Measurements from ENCODE around the gene SMARCE1.
A peak's percentile ranks its signal among the peaks of the same experiment; 100 is the strongest.

Gene SMARCE1

GRCh38 chr17:40647624-40648383 lies at the start of gene SMARCE1:
SMARCE1 (minus strand) TSS chr17:40647818; CDS start chr17:40645802, 2,016 bp downstream.
- DNase-seq: peak; percentile 87

DNA sequence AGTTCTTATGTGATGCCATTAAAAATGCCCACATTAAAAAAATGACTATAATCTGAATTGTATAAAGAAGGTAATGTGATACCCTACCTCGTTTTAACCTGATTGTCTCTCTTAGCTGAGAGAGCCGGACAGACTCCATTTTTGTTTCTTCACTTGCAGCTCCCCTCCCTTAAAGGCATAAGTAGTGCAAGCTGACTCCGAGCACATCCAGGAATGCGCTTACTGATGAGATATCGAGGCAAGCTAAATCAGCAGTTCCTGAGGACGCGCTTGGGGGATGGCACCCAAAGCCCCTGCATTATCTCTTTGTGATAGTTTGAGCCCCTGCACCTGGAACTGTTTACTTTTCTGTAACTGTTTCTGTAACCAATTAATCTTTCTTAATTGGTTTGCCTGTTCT lies 49.7 kb upstream of the SMARCE1 start:
- DNase-seq: no peak

DNA sequence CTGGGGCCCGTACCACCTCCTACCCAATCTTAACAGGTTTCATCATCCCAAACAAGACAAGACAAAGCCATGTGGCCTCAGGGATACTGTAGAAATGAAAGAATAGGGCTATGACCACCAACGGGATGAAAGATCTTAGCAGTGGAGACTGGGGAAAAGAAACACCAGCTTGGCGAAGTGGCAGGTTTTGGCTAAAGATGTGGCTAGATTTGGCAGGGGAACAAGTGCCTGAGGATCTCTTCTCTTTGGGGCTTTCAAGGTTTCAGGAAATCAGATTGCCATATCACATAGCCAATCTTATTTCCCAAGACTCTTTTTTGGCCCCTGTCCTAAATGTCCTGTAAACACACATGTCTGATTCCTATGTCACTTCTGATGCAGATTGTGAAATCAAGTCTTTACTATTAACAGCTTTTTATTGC lies 49.0 kb upstream of the SMARCE1 start:
- peak; percentile 28 for DNase-seq

DNA sequence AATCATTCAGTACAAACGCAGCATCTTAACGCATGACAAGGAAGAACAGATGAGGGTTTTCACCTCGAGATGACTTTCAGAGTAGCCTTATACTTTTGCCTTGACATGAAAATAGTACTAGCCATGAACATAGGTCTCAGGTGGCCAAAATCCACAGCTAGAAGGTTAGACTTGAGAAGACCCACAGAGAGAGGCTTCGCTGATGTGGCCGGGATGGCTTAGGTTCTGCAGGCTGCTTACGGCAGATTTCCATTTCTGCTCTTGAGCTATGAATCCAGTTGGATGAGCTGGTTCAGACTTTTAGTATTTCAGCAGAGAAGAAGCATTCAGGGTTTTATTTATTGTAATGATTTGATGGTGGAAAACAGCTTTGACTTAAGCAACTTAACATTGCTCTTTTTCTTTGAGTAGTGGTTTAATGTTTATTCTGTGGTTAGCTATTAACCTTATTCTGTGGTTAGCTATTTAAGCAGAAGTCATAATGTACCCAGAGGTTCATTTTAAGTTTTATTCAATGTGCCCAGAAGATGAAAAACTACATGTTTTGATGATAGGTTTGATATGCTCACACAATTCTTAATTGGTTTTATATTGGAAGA lies 48.4 kb upstream of the SMARCE1 start:
- DNase-seq: no peak

DNA sequence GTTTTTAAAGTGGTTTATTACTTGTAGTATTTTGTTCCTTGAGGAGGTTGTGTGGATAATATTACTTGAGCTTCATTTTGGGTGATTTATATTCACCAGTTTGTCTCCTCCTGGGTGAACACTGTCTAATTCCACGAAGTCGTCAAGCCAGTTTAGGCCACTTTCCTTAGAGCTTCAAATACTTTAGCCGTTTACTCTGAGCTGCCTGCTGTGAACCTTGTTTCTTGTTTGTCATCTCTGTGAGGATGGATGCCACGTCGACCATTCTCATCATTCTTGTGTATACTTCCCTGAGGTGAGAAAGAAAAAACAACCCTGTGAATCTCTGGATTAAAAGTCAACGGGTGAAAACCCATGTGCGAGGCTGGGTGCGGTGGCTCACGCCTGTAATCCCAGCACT lies 47.0 kb upstream of the SMARCE1 start:
- DNase-seq: no peak

- DNase-seq: no peak
Measured at GRCh38 chr17:40687106-40687505, 39.5 kb upstream of the SMARCE1 start.

GRCh38 chr17:40686192-40686591 lies 38.6 kb upstream of the SMARCE1 start:
- no peak for DNase-seq

DNA sequence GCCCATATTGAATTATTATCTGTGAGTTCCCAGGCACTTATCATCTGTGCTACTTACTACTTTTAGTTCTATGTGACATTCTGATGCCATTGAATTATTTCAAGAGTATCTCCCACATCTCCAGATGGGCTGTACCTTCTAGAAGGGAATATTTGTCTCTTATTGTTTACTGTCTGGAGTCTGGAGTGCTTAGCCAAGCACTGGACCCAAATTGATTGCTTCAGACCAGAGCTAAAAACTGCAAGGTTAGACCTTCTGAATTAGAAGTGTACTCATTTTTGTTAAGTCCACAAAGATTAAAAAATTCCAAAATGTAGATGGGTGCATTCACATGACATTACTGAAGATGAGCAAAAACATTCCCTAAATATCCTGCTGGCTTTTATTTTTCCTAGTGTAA lies 33.4 kb upstream of the SMARCE1 start:
- no peak for DNase-seq

GRCh38 chr17:40679523-40679907 lies 31.9 kb upstream of the SMARCE1 start:
- DNase-seq: no peak

DNA sequence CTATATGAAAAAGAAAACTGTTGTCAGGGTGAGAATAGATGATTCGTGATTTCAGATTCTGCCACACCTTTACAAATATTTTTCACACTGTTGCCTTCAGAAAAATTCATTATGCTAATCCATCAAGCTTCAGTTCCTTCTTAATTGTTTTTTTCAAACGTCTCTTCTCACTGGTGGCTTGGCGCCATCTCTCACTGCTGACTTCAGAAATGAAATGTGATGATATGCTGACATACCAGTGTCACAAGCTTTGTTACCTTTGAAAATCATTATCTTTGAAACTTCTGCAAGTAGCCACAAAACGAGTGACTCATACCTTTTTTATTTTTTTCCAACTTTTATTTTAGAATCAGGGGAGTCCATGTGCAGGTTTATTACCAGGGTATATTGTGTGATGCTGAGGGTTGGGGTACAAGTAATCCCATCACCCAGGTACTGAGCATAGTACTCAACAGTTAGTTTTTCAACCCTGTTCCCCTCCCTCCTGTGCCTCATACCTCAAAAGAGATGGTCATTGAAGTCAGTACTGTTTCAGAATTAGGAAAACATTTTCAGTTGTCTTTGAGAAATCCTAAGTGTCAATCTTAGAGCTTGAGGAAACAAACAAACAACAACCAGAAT lies 31.4 kb upstream of the SMARCE1 start:
- no peak for DNase-seq

DNA sequence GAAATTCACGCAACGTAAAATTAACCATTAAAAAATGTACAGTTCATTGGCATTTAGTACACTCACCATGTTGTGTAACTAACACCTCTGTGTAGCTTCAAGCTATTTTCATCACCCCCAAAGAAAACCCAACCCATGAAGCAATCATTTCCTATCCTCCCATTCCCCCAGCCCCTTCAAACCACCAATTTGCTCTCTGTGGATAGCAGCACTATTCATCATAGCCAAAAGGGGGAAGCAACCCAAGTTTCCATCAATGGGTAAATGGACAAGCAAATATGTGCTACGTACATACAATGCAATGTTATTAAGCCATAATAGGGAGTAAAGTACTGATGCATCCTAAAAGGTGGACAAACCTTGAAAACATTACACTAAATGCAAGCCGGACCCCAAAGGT lies 28.3 kb upstream of the SMARCE1 start:
- DNase-seq: peak; percentile 57

- no peak for DNase-seq
Measured at GRCh38 chr17:40672654-40673053, 25.0 kb upstream of the SMARCE1 start.

- no peak for DNase-seq
Measured at GRCh38 chr17:40671282-40671681, 23.7 kb upstream of the SMARCE1 start.

- no peak for DNase-seq
Measured at GRCh38 chr17:40666331-40666730, 18.7 kb upstream of the SMARCE1 start.

DNA sequence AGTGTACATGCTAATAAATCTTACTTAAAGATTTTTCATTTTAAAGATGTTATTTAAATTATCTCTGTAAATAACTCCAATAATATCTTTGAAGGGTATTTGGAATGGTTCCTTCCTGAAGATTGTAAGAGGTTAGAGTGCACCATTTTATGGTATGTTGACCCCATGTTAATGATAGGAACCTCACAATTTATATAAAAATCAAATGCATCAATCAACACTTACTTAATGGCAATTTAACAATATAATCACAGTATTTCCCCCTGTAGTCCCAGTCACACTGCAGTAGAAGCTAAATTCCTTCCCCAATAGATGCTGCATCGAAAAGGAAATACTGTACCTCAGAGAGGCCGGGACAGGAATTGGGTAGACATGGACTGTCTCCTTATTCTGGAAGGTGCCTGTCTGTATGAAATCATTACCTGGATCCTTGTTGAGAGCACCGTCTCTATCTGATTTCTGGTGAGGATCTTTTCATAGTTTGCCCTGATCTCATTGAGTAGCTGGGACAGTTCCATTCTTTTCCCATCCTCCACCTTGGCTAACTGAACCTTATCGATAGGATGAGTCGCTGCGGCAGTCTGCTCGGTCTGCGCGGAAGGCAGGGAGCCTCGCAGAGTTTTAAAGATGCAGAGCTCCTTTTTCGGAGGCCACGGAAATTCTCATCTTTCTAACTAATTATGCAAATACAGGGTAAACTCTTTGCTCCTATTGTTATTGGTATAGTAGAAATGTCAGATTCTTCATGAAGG lies 17.1 kb upstream of the SMARCE1 start, which contains the start of gene KRT222:
Gene KRT222, minus strand, starts transcription at position 596 of the 752 bp plus-strand sequence. Its CDS starts 78 bp downstream, at position 518.
- DNase-seq: no peak

- DNase-seq: no peak
Measured at GRCh38 chr17:40663252-40663651, 15.6 kb upstream of the SMARCE1 start.

DNA sequence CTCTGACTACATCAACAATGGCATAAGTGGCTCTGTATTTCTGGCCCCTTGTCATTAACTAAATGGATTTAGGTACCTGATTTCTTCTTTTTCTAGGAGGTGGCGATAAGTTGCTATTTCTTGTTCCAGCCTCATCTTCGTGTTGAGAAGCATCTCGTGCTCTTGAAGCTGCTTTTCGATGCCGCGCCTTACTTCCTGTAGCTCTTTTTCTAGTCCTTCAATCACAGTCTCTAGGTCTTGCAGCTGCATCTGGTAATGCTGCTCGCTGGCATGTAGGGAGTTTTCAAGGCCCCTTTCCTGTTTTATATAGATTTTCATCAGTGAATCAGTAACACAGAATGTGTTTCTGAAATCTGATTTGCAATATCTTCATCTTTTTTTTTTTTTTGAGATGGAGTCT lies 12.3 kb upstream of the SMARCE1 start:
- no peak for DNase-seq

DNA sequence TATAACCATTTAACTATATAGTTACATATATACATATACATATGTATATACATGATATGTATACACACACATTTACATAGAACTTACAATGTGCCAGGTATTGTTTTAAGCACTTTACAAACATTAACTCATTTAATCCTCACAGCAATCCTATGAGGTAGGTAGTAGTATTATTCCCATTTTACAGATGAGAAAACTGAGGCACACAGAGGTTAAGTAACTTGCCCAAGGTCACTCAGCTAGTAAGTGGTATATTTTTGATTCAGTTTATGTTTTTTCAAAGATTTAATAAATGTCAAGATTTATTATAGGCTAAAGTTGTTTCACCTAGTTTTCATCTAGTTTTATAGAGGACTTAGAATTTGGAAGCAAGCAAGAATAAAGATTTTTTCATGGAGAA lies 10.8 kb upstream of the SMARCE1 start:
- no peak for DNase-seq

DNA sequence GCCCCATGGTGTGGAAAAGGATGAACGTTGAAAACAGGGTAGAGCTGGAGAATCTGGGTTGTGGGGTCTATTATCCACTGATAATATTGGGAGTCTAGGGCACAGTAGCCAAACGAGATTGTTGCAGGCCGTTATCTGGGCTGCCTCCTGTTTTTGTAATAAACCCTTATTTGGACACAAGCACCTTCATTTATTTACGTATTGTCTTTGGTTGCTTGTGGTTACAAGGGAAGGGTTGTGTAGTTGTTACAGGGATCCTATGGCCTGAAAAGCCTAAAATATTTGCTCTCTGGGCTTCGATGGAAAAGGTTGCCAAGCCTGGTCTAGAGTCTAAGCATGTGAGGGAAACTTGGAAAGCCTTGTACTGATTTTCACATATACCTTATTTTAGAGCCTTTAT lies 4.3 kb upstream of the SMARCE1 start:
- DNase-seq: no peak

DNA sequence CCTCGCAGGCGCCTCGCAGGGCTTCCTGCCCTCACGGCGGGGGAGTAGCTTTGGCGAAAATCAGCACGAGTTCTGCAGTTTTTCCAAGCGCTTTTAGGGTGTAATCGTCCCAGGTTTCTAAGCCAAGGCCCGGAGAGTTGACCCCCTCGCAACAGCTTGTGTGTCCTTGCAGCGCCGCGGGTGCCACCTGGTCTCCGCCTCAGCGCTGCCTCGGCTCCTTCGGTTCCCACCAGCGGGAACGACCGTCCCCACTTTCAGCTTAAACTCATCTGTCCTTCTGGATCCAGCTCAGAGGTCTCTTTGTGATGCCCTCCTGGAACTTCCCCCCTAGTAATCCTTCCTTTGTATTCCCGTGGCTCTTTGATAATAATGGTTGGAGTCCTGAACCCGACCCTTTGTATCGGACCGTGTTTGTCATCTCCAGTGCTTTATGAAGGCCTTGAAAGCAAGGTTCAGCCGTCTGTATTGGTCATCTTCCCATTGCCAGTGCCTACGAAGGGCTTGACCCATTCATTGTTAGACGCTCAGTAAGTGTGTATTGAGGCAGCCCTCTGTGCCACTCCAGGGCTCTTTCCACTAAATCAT lies 858 bp upstream of the SMARCE1 start:
- no peak for DNase-seq

GRCh38 chr17:40646791-40647623 lies 611 bp downstream of the SMARCE1 start:
- peak; percentile 76 for DNase-seq

GRCh38 chr17:40645943-40646342 lies 1.7 kb downstream of the SMARCE1 start:
- no peak for DNase-seq

Measured in hematopoietic multipotent progenitor cell treated with erythropoietin and hydrocortisone succinate and interleukin-3 and kit ligand, for 4 days (in vitro differentiated cells).